OCI-LY1 (cell line): ENCODE results near the gene SLC27A5.

Experiments
- EZH2 ChIP-seq: fragments of 200-600 bp; sonication (generic), shearing (Covaris generic); IDR thresholded peaks from 2 replicates; pipeline ENCODE4 v1.8.0; 2017; ENCODE audit warnings: borderline replicate concordance, mixed run types, mild to moderate bottlenecking, antibody characterized with exemption, low read length, moderate library complexity, mixed read lengths
- TF ChIP-seq, protein P1 (sequence below): fragments of 200-600 bp; sonication (generic), shearing (Covaris generic); IDR thresholded peaks from 2 replicates; pipeline ENCODE4 v1.5.1; 2017; ENCODE audit warnings: mild to moderate bottlenecking, antibody characterized with exemption, low read length, moderate library complexity, mixed read lengths

DNA sequence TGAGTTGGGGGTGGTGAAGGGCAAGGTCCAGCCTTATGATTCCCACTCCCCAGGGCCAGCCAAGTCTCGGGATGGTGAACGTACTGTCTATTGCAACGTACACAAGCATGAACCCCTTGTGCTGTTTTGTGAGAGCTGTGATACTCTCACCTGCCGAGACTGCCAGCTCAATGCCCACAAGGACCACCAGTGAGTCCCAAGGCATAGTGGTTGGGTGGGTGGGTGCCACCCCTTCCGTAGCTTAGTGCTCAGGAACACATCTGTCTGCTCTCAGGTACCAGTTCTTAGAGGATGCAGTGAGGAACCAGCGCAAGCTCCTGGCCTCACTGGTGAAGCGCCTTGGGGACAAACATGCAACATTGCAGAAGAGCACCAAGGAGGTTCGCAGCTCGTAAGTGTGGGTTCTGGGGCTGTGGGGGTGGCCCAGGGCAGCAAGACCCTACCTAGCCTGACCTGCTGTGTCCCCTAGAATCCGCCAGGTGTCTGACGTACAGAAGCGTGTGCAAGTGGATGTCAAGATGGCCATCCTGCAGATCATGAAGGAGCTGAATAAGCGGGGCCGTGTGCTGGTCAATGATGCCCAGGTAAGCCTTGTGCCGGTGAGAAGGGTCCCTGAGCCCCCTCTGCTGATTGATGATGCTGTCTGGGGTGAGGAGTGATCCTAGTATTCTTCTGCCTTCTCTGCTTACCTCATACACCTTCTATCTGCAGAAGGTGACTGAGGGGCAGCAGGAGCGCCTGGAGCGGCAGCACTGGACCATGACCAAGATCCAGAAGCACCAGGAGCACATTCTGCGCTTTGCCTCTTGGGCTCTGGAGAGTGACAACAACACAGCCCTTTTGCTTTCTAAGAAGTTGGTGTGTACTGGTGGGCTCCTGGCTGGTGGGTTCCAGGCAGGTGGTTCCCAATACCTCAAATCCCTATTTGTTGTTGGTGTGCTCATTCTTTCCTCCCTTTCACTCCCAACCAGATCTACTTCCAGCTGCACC, 35.8 kb upstream of the SLC27A5 start:
- TF ChIP-seq, protein P1, sequence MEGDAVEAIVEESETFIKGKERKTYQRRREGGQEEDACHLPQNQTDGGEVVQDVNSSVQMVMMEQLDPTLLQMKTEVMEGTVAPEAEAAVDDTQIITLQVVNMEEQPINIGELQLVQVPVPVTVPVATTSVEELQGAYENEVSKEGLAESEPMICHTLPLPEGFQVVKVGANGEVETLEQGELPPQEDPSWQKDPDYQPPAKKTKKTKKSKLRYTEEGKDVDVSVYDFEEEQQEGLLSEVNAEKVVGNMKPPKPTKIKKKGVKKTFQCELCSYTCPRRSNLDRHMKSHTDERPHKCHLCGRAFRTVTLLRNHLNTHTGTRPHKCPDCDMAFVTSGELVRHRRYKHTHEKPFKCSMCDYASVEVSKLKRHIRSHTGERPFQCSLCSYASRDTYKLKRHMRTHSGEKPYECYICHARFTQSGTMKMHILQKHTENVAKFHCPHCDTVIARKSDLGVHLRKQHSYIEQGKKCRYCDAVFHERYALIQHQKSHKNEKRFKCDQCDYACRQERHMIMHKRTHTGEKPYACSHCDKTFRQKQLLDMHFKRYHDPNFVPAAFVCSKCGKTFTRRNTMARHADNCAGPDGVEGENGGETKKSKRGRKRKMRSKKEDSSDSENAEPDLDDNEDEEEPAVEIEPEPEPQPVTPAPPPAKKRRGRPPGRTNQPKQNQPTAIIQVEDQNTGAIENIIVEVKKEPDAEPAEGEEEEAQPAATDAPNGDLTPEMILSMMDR, result no peak
- no peak for TF ChIP-seq EZH2
